Neuronal stem cell (in vitro differentiated cells): ENCODE data around the gene TMPRSS5.

Experiments used
- DNase-seq: peaks from one replicate; pipeline ENCODE4 v3.0.0-alpha.2; 2013; ENCODE audit warnings: low spot score
- H2AFZ ChIP-seq: one replicate; pipeline ENCODE4 v1.6.1; 2013; ENCODE audit warnings: mild to moderate bottlenecking, low read length, inconsistent platforms
- H2AK5ac ChIP-seq: 2 replicates; pipeline ENCODE4 v1.6.1; 2013; ENCODE audit warnings: low read depth, mild to moderate bottlenecking, inconsistent platforms, low read length, moderate library complexity, mixed read lengths
- H2BK120ac ChIP-seq: 2 replicates; pipeline ENCODE4 v1.6.1; 2013; ENCODE audit warnings: low read depth, mild to moderate bottlenecking, inconsistent platforms, low read length, moderate library complexity, mixed read lengths
- H2BK12ac ChIP-seq: one replicate; pipeline ENCODE4 v1.6.1; 2013; ENCODE audit warnings: low read length, inconsistent platforms
- H2BK15ac ChIP-seq: 2 replicates; pipeline ENCODE4 v1.6.1; 2013; ENCODE audit warnings: mild to moderate bottlenecking, low read length, inconsistent platforms, mixed read lengths
- H2BK5ac ChIP-seq: one replicate; pipeline ENCODE4 v1.6.1; 2013; ENCODE audit warnings: inconsistent platforms, mild to moderate bottlenecking, low read length, moderate library complexity
- H3K14ac ChIP-seq: one replicate; pipeline ENCODE4 v1.6.1; 2013; ENCODE audit warnings: low read length, inconsistent platforms
- H3K18ac ChIP-seq: 2 replicates; pipeline ENCODE4 v1.6.1; 2013; ENCODE audit warnings: low read length, inconsistent platforms
- H3K23ac ChIP-seq: 2 replicates; pipeline ENCODE4 v1.6.1; 2013; ENCODE audit warnings: low read depth, mild to moderate bottlenecking, mixed read lengths, low read length, inconsistent platforms; ENCODE audit not compliant: poor library complexity
- H3K27ac ChIP-seq: replicated peaks from 3 replicates; pipeline ENCODE4 v1.5.1; 2013; ENCODE audit warnings: low read length, inconsistent platforms
- H3K27me3 ChIP-seq, 3 experiments: 2 replicates each; pipeline ENCODE4 v1.6.1; 2013; ENCODE audit warnings: low read length in 3 of 3, mild to moderate bottlenecking in 2 of 3, inconsistent platforms in 1 of 3, low read depth in 1 of 3, mixed read lengths in 1 of 3, moderate library complexity in 1 of 3; ENCODE audit not compliant: control insufficient read depth in 3 of 3, insufficient read depth in 3 of 3
- H3K36me3 ChIP-seq, 2 donors: replicated peaks in 1 of 2; 2 replicates each; pipeline ENCODE4 v1.6.1; 2013; ENCODE audit warnings: low read length in 2 of 2; ENCODE audit not compliant: control insufficient read depth in 2 of 2, insufficient read depth in 2 of 2
- H3K4ac ChIP-seq: 2 replicates; pipeline ENCODE4 v1.6.1; 2013; ENCODE audit warnings: inconsistent platforms, mild to moderate bottlenecking, low read length, moderate library complexity
- H3K4me1 ChIP-seq, 2 donors: 1 replicate in 1 of 2; 2 replicates in 1 of 2; pipeline ENCODE4 v1.6.1; 2013; ENCODE audit warnings: low read length in 2 of 2, low read depth in 1 of 2; ENCODE audit not compliant: control insufficient read depth in 2 of 2, insufficient read depth in 1 of 2
- H3K4me2 ChIP-seq: one replicate; pipeline ENCODE4 v1.6.1; 2013; ENCODE audit warnings: mild to moderate bottlenecking, low read length, inconsistent platforms; ENCODE audit not compliant: insufficient read depth, poor library complexity, severe bottlenecking
- H3K4me3 ChIP-seq, 2 donors: 2 replicates each; pipeline ENCODE4 v1.5.1; 2013; ENCODE audit warnings: low read length in 2 of 2, mild to moderate bottlenecking in 2 of 2, inconsistent platforms in 1 of 2, moderate library complexity in 1 of 2
- H3K79me1 ChIP-seq: one replicate; pipeline ENCODE4 v1.6.1; 2013; ENCODE audit warnings: low read depth, mild to moderate bottlenecking, inconsistent platforms, low read length, moderate library complexity
- H3K9ac ChIP-seq: one replicate; pipeline ENCODE4 v1.6.1; 2013; ENCODE audit warnings: mild to moderate bottlenecking, low read depth, low read length, inconsistent platforms; ENCODE audit not compliant: poor library complexity
- H3K9me3 ChIP-seq, 2 donors: replicated peaks in 1 of 2; 2 replicates each; pipeline versions ENCODE3 to v1.6.1; 2013; ENCODE audit warnings: low read length in 2 of 2, mild to moderate bottlenecking in 2 of 2, inconsistent platforms in 1 of 2, low read depth in 1 of 2, mixed read lengths in 1 of 2, moderate library complexity in 1 of 2; ENCODE audit not compliant: control insufficient read depth in 2 of 2, insufficient read depth in 1 of 2
- H4K8ac ChIP-seq: one replicate; pipeline ENCODE4 v1.6.1; 2013; ENCODE audit warnings: low read depth, mild to moderate bottlenecking, inconsistent platforms, low read length, moderate library complexity
- H4K91ac ChIP-seq: one replicate; pipeline ENCODE4 v1.6.1; 2013; ENCODE audit warnings: low read length, low read depth, mild to moderate bottlenecking, inconsistent platforms; ENCODE audit not compliant: poor library complexity
- WGBS, 2 donors: extraction: QIAGEN DNeasy Blood & Tissue Kit; methylation state at CpG; one replicate each; pipeline ENCODE4 v1.1.7; 2013; ENCODE audit warnings: missing lambda C conversion rate in 2 of 2, mixed read lengths in 1 of 2; ENCODE audit not compliant: insufficient read length in 2 of 2, insufficient replicate concordance in 1 of 2; ENCODE audit errors: extremely low coverage in 2 of 2; 5-methylcytosine and 5-hydroxymethylcytosine counted together

The TMPRSS5 gene

DNA sequence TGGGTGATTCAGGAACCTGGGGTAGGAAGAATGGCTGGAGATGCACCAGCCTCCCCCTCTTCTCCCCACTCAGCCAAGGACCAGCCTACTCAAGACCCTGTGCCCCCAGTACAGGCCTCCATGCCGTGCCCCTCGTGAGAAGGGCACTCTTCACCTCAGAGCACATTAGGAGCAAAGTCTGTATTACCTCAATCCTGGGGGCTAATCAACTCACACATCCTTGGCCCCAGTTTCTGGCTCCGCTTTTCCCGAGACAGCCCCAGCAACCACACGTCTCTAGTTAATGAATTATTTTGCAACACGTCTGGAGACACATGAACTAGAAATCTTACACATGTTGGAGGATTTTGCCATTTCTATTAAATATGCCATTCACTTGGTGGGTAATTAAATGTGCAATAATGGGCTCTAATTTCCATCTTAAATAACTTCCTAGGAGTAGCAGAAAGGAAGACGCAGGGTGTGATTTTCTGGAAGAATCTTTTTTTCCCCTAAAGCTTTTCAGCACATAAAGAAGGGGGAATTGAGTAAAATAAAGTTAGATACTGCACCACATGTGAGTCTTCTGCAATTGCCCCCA, 63.0 kb downstream of the TMPRSS5 start:
- Histone ChIP-seq H2BK120ac (no peak overlapping the region), H3K18ac (no peak overlapping the region), H3K27ac (no peak overlapping the region), H2BK12ac (no peak overlapping the region), H3K36me3 (no peaks in the 10 kb centered on the region), H4K91ac (no peak overlapping the region), H2BK5ac (no peak overlapping the region), H3K23ac (no peak overlapping the region), H3K4ac (no peak overlapping the region), H2AFZ (no peak overlapping the region), H3K4me2 (no peak overlapping the region), H2AK5ac (no peak overlapping the region), H3K79me1 (no peaks in the 10 kb centered on the region), H4K8ac (no peak overlapping the region), H3K4me3 (no peak overlapping the region), H2BK15ac (no peak overlapping the region), H3K9ac (no peak overlapping the region), H3K14ac (no peak overlapping the region), H3K27me3 (peaks cover 0 to 17% (median 0%) of the 10 kb centered on the region in 3 experiments), H3K4me1 (no peaks in the 10 kb centered on the region), H3K9me3 (no peaks in the 10 kb centered on the region)
- DNase-seq, result no peak
- WGBS, 2 donors, result no CpG with 5 or more reads among the region's 7 CpGs

DNA sequence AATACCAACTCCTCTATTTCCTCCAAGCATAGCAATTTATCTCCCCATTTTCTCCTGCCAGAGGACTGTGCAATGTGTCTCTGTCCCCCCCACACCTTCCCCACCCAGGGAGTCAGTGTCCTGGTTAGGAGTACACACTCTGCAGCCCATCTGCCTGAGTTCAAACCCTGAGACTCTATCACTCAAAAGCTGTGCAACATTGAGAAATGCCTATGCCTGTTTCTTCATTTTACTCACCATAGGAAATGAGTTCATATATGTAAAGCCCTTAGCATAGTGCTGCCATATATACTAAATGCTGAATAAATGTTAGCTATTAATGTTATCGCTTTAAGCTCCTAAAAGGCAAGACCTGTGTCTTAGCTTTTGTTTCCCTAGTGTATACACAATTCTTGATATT, 64.0 kb downstream of the TMPRSS5 start:
- DNase-seq, result no peak
- H3K27me3 ChIP-seq, result peaks cover 0 to 17% (median 0%) of the 10 kb centered on the region in 3 experiments
- H3K18ac ChIP-seq, result no peak overlapping the region
- no peak overlapping the region for H3K27ac ChIP-seq
- no peak overlapping the region for H2BK15ac ChIP-seq
- H3K9ac ChIP-seq, result no peak overlapping the region
- H3K36me3 ChIP-seq, result no peaks in the 10 kb centered on the region
- no peak overlapping the region for H4K8ac ChIP-seq
- H2AK5ac ChIP-seq, result no peak overlapping the region
- no peak overlapping the region for H3K23ac ChIP-seq
- no peak overlapping the region for H3K4me3 ChIP-seq
- no peaks in the 10 kb centered on the region for H3K9me3 ChIP-seq
- H3K79me1 ChIP-seq, result no peaks in the 10 kb centered on the region
- no CpG with 5 or more reads among the region's 1 CpG for WGBS, 2 donors
- no peak overlapping the region for H2BK5ac ChIP-seq
- no peak overlapping the region for H3K4me2 ChIP-seq
- no peak overlapping the region for H4K91ac ChIP-seq
- no peak overlapping the region for H2BK120ac ChIP-seq
- H3K14ac ChIP-seq, result no peak overlapping the region
- H2BK12ac ChIP-seq, result no peak overlapping the region
- no peak overlapping the region for H2AFZ ChIP-seq
- H3K4ac ChIP-seq, result no peak overlapping the region
- H3K4me1 ChIP-seq, result no peaks in the 10 kb centered on the region

- no peak for DNase-seq
- WGBS, 2 donors, result no CpG with 5 or more reads among the region's 9 CpGs
- H2BK5ac ChIP-seq, result no peak overlapping the region
- no peak overlapping the region for H2BK15ac ChIP-seq
- H3K23ac ChIP-seq, result no peak overlapping the region
- H3K36me3 ChIP-seq, result no peaks in the 10 kb centered on the region
- no peak overlapping the region for H3K9ac ChIP-seq
- no peak overlapping the region for H3K4me2 ChIP-seq
- no peak overlapping the region for H3K4me3 ChIP-seq
- H3K4ac ChIP-seq, result no peak overlapping the region
- H4K91ac ChIP-seq, result no peak overlapping the region
- no peak overlapping the region for H2BK12ac ChIP-seq
- H3K79me1 ChIP-seq, result no peaks in the 10 kb centered on the region
- H3K18ac ChIP-seq, result no peak overlapping the region
- H3K14ac ChIP-seq, result no peak overlapping the region
- H3K4me1 ChIP-seq, result no peaks in the 10 kb centered on the region
- H4K8ac ChIP-seq, result no peak overlapping the region
- no peak overlapping the region for H2BK120ac ChIP-seq
- H3K27ac ChIP-seq, result no peak overlapping the region
- peaks cover 0 to 2% of the 10 kb centered on the region in 2 donors for H3K9me3 ChIP-seq
- H3K27me3 ChIP-seq, result peaks cover 0 to 9% (median 0%) of the 10 kb centered on the region in 3 experiments
- no peak overlapping the region for H2AFZ ChIP-seq
- H2AK5ac ChIP-seq, result no peak overlapping the region
Observed at GRCh38 chr11:113638376-113638775, 67.7 kb downstream of the TMPRSS5 start.

- no peak overlapping the region for H2AK5ac ChIP-seq
- no peak overlapping the region for H3K4me3 ChIP-seq
- H3K27me3 ChIP-seq, result peaks cover 0 to 6% (median 0%) of the 10 kb centered on the region in 3 experiments
- H2BK12ac ChIP-seq, result no peak overlapping the region
- no peak overlapping the region for H2BK5ac ChIP-seq
- H2BK120ac ChIP-seq, result no peak overlapping the region
- H2AFZ ChIP-seq, result no peak overlapping the region
- no peak overlapping the region for H3K4me2 ChIP-seq
- no peak overlapping the region for H3K4ac ChIP-seq
- no peak overlapping the region for H3K14ac ChIP-seq
- no peaks in the 10 kb centered on the region for H3K36me3 ChIP-seq
- H4K91ac ChIP-seq, result no peak overlapping the region
- H3K9me3 ChIP-seq, result peaks cover 0 to 2% of the 10 kb centered on the region in 2 donors
- H4K8ac ChIP-seq, result no peak overlapping the region
- no peak overlapping the region for H2BK15ac ChIP-seq
- no peak overlapping the region for H3K23ac ChIP-seq
- H3K79me1 ChIP-seq, result no peaks in the 10 kb centered on the region
- H3K18ac ChIP-seq, result no peak overlapping the region
- DNase-seq, result no peak
- H3K27ac ChIP-seq, result no peak overlapping the region
- no peak overlapping the region for H3K9ac ChIP-seq
- WGBS, 2 donors, result no CpG with 5 or more reads among the region's 2 CpGs
- no peaks in the 10 kb centered on the region for H3K4me1 ChIP-seq
Observed at GRCh38 chr11:113637636-113638035, 68.5 kb downstream of the TMPRSS5 start.
